Right lobe of liver (tissue), 4 donors: ENCODE measurements around the gene COL21A1.

Source experiments
- CTCF ChIP-seq, 4 donors: fragments of 200-600 bp in 3 of 4; fragments of 450-650 bp in 1 of 4; IDR thresholded peaks; one replicate each; pipeline versions ENCODE4 v1.5.1 to v1.8.0; 2016 to 2022; ENCODE audit warnings: antibody characterized with exemption in 4 of 4, mild to moderate bottlenecking in 2 of 4
- POLR2A ChIP-seq: fragments of 450-650 bp; IDR thresholded peaks from one replicate; pipeline ENCODE4 v1.6.1; 2017; ENCODE audit warnings: antibody characterized with exemption, mild to moderate bottlenecking
- donor health status: DM: no; HTN: no; CAD: no.
- donor health status: DM: no; HTN: no; CAD: no.
- donor health status: DM: no; HTN: yes; CAD: no.

GRCh38 chr6:56291302-56291917, 44.0 kb upstream of the COL21A1 start:
- no peak for TF ChIP-seq CTCF (IDR thresholded peaks at IDR 0.05)
- no peak for TF ChIP-seq POLR2A
